Adipose tissue (tissue), 3 donors: ENCODE measurements around the gene HS3ST2. TPM values are rescaled to one million over a fixed set of nuclear protein-coding genes. Genes with fewer than 3 reads are reported as not detected.
"Not testable (repeated sequence)": the region's sequence is repeated elsewhere in the genome, so short reads cannot be mapped to it uniquely, and the experiment has no call there.

Experiments
- H3K27ac ChIP-seq: one replicate; pipeline ENCODE4 v1.5.1; 2013; ENCODE audit warnings: low read depth, low read length
- WGBS, 3 donors: extraction: QIAGEN DNeasy Blood & Tissue Kit; methylation state at CpG; one replicate each; pipeline ENCODE4 v1.1.7; 2013; 5-methylcytosine and 5-hydroxymethylcytosine counted together
- polyA plus RNA-seq, 3 donors: library from polyadenylated mRNA; stranded (reverse); fragments of 200-250 nt; gene quantifications; one replicate each; pipeline ENCODE4 v1.2.3, GENCODE V29; 2013
- donor health status: healthy with polysubstance abuse.
- donor health status: Bipolar disorder and iron deficiency.
- donor health status: healthy.

Gene HS3ST2
- polyA plus RNA-seq, 3 donors: 0.07 to 3.3 (median 1.2) TPM

DNA sequence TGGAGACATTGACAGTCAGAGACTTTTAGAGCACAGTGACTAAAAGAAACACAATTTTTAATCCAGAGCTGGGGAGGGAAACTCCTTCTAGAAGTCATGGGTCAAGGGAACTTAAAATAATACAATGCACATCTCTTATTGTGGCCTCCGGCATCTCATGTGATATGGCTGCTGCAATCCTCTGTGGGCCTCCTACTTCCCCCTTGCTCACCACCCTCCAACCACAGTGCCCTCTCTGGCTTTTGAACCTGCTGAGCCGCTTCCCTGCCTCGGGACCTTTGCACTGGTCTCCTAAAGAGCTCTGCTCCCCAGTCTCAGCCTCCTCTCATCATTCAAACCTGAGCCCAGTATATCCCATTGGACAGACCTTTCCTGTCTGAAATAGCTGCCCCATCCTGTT, 47.6 kb downstream of the HS3ST2 start:
- no peak overlapping the region for H3K27ac ChIP-seq
- 73 to 81% (median 76%) methylated on average over 3 of the region's 3 CpGs for WGBS, 3 donors

DNA sequence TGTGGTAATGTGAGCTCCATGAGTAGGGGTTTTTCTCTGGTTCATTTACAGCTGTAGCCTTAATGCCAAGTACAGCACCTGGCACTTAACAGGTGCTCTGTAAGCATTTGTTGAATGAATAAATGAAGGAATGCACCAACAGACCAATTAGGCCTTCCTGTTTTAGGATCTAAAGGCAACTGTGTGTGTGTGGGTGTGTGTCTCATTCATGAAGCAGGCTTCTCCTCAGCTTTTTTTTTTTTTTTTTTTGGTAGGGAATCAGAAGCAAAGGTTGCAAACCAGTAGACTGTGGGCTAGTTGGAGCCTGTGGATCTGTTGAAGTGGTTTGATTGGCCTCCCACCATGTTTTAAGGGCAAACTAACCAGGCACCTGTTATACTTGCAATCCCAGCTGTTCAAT, 48.1 kb downstream of the HS3ST2 start:
- no peak overlapping the region for H3K27ac ChIP-seq

DNA sequence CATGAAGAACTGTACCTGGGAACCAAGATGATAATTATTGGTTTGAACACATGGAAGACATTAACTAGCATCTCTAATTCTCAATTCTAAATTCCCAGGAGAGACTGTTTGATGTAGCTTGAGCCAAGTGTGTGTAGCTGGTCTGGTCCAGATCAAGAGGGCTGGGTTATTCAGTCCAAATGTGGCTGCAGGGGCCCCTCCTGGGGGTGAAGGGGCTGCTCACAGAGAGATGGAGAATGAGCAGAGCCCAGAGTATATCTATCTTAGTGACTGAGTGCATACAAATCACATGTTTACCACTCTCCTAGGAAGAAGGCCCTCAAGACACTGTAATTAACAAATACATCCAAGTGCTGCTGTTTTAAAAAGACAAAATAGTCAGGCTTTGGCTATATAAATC, 50.4 kb downstream of the HS3ST2 start:
- no peak overlapping the region for H3K27ac ChIP-seq

DNA sequence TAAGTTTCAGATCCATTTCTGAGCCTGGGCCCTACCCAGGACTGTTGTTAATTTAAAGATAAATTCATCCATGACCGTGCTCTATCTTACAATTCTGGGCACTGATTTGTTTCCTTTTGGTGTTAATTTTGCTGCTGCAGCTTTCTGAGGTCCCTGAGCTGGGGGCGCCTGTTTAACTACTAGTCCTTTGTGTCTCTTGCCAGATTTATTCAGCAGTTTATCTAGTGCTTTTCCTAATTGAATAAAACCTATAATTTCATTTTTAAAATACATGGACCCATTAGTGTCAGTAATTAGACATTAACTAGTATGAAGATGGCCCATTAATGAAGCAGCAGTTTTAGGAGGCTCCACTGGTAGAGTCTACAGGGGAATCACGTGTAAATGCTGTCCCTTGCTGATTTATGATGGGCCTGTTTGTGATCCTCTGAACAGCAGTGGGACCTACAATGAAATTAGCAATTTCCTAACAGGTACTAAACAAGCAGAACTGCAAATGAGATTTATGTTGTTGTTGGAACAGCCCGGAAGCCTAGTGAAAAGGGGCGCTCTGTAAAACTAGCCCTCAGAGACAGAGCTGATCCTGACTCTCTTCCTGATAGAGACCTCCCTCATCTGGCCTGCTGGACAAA, 54.7 kb downstream of the HS3ST2 start:
- no peak overlapping the region for H3K27ac ChIP-seq
- 63 to 72% (median 70%) methylated on average over 5 of the region's 5 CpGs for WGBS, 3 donors

DNA sequence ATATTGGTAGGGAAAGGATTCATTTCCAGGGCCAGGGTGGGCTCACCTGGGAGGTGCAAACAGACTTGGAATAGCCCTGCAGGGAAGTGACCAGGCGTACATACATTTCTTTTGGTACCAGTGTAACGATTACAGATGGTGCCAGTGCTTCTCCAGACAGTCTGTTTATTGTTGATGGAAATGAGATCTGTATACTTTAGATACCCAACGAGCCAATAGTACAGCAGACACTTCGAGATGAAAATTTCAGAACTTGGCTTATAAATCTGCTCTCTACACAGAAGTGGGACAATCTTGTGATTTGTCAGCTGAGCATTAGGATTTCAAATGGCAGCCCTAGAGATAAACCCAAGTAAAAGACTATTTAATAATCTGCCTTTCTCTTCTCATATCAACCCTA, 57.9 kb downstream of the HS3ST2 start:
- H3K27ac ChIP-seq: no peak overlapping the region
- WGBS, 3 donors: 69 to 79% (median 72%) methylated on average over 4 of the region's 4 CpGs

DNA sequence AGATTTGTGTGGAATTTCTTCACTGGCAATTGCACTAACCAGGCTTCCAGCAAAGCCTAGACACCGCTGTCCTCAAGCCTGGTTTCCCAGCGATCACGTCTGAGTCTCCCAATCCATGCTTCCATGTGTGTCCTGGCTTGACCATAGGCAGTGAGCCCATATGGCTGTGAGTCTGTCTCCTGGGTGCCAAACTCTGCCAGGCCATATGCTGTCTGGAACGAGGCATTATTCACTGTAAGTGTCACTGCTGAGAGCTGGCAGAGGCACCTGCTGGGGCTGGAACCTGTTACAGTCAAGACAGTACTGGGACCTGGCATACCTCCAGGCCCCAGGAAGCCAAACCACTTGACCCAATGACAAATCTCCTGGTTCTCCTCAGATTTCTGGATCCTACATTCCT, 60.4 kb downstream of the HS3ST2 start:
- 78 to 86% (median 83%) methylated on average over 4 of the region's 4 CpGs for WGBS, 3 donors

DNA sequence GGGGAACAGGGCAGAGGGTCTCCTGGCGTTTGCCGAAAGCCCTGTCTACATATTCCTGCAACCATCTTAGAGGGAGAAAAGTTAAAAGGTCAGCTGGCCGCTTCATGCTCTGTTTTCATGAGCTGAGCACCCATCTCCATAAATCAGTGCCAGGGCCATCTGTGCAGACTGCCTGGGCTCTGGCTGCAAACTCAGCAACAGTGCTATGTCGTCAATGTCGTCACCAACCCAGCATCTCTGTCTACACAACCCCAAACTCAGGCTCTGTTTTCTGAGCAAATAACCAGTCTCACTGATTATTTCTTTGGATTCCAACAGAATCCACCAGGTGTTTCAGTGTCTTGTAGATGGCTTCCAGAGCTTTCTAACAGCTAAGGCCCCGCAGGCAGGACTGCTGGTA, 65.0 kb downstream of the HS3ST2 start:
- WGBS, 3 donors: 45 to 70% (median 67%) methylated on average over 6 of the region's 6 CpGs
- no peak overlapping the region for H3K27ac ChIP-seq

More for the DNA sequence above, 60.4 kb downstream of the HS3ST2 start:
- no peak overlapping the region for H3K27ac ChIP-seq

DNA sequence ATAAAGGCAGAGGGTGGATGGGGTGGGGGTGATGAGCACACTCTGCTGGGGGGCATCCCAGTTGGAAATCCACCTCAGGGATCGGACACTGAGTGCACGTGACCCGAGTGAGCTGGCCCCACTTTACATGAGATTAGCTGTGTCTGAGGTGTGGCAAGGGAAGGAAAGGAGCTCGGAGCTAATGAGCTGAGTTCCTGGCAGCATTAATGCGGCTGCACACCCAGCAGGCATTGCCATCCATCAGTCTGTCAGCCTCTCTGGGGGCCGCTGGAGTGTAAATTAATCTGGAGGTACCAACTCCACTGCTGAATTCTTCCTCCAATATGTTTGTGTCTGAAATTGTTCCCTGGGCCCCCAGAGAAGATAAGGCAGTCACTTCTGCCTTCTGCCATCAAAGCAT, 65.5 kb downstream of the HS3ST2 start:
- 33 to 50% (median 39%) methylated on average over 6 of the region's 6 CpGs for WGBS, 3 donors
- no peak overlapping the region for H3K27ac ChIP-seq

DNA sequence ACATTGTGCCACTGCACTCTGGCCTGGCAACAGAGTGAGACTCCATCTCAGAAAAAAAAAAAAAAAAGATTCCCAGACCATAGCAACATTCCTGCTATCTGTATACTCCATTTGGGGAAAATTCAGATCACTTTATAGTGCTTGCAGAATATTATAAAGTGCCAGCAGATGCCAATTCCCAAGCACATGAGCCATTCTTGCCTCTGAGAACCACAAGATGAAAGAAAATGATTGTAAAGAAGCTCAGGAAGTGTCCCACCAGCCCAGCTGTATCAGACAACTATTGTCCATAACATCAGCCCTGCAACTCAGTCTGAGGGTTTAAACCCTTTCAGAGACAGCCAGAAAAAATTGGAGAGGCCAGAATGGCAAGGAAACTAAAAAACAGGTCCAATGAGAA, 69.0 kb downstream of the HS3ST2 start:
- H3K27ac ChIP-seq: no peak overlapping the region

DNA sequence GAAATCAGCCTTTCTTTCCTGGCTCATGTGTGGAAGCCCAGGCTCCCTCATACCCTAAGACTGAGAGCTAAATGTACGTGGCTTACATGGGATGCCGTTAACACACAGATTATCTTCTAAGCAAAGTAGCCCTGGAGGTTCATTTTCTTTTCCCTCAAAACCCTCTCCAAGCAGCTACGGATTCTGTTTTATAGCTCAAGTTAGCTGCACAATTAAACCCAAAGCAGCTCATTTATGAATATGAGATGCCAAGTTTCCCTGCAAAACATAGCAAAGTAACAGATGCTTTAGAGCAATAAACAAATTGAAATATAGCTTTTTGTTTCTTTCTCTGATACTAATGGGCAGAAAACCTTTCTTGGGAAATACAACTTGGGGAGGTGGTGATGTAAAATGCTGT, 72.0 kb downstream of the HS3ST2 start:
- H3K27ac ChIP-seq: no peak overlapping the region
- 77 to 88% (median 81%) methylated on average over 3 of the region's 3 CpGs for WGBS, 3 donors

DNA sequence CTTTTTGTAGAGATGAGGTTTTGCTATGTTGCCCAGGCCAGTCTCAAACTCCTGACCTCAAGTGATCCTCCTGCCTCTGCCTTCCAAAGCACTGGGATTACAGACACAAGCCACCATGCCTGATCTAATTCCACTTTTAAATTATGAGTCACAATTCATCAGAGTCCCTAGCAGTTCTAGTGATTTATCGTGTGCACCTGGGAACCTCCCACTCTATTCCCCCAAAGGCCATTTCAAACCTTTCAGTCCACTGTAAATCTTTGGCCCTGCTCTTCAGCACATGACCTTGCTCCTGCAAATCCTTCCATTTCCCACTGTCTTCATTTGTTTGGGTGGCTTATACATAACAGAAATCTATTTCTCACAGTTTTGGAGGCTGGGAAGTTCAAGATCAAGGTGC, 73.0 kb downstream of the HS3ST2 start:
- 70 to 90% (median 73%) methylated on average over 1 of the region's 1 CpG for WGBS, 3 donors
- H3K27ac ChIP-seq: no peak overlapping the region

DNA sequence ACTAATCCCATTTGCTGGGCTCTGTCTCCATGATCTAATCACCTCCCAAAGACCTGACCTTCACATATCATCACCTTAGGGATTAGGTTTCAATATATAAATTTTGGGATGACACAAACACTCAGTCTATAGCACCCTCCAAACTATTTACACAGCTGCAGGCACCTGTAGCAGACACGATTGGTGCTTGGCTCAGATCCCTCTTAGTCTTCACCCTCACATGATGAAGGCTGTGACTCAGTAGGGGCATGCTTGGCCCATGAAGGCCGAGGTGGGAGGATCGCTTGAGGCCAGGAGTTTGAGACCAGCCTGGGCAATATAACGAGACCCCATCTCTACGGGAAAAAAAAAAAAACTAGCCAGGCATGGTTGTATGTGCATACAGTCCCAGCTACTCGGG, 73.5 kb downstream of the HS3ST2 start:
- WGBS, 3 donors: 68 to 79% (median 79%) methylated on average over 6 of the region's 6 CpGs
- no peak overlapping the region for H3K27ac ChIP-seq

DNA sequence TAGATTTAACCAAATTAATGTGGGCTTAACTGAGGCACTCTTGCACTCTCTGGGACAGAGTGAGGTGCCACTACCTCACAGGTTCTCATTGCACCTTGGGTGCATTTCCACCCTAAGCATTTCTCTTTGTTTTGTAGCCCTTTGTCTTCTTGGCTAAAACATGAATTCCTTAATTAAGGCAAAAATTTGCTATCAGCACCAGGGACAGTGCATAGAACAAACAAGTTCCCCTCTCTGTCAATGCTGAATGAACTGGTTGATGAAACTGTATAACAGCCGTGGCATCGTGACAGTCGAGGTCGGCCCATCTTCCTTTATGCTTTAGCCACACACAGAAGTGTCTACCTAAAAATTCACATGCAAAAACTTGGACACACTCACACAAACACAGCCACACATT, 74.8 kb downstream of the HS3ST2 start:
- 21 to 45% (median 33%) methylated on average over 4 of the region's 4 CpGs for whole genome bisulfite sequencing, 3 donors
- no peak overlapping the region for H3K27ac ChIP-seq

DNA sequence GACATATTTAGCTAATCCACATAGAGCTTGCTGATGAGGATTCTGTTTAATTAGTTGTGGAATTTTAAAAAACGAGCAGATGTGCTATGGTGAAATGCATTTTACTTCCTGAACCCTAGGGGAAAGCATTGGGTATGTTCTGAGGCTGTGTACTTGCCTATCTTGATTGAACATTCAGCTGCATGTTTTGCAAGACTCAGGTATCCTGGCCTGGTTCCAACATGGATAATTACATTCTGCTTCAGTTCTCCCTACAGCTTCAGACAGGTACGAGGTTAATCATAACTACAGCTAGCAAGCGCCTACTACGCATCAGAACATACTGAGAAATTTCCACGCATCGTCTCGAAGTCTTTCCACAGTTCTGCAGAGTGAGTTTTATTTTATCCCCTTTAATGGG, 77.0 kb downstream of the HS3ST2 start:
- WGBS, 3 donors: 77 to 82% (median 82%) methylated on average over 7 of the region's 7 CpGs
- H3K27ac ChIP-seq: no peak overlapping the region

DNA sequence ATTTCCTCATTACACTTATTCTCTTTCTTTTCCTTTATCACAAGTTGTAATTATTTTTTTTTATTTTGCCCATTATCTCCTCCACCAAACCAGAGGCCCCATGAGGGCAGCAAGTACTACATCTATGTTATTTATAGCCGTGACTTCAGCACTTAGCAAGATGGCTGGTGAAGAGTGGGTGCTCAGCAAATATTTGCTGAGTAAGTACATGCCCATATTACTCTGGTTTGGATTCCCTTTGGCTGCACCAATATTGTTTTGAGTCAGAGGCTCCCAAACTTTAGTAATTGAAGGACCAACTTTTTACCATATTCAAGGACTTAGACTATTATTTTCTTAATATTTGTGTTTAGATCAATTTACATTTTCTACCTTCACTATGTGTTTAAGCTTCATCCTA, 83.2 kb downstream of the HS3ST2 start:
- WGBS, 3 donors: 42 to 77% (median 74%) methylated on average over 1 of the region's 1 CpG
- H3K27ac ChIP-seq: no peak overlapping the region

DNA sequence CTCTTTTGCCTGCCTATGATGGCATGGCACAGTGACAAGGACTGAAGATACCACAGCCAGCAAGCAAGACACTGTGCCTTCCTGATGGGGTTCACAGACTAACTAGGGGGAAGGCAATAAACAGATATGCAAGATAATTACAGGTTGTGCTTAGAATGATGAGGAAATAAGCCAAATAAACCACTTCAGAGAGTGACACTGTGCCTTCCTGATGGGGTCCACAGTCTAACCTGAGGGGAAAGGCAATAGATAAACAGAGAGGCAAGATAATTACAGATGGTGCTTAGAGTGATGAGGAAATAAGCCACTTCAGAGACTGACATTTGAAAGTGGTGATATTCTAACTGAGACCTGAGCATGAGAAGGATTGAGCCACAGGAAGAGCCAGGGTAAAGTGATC, 84.2 kb downstream of the HS3ST2 start:
- no peak overlapping the region for H3K27ac ChIP-seq

DNA sequence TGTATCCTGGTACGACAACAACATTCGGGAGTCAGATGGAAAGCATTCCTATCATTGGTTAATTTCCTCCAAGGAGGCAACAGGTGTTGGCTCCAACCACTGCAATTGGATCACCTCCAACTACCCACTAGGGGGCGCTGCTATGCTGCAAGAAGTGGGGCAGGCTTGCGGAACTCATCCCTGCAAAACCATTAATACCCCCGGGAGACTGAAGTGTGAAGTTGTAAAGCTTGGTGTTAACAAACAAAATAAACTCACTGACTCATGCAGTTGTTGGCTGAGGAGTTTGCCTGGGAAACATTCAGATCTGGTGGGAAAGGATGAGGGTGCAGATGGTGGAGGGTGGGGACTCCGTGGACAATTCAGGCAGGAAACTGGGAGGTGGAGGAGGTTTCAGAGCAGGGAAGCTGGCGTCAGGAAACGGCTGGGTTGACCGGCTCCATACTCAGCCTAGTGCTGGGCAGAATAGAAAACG, 84.9 kb downstream of the HS3ST2 start:
- H3K27ac ChIP-seq: no peak overlapping the region
- 0 to 1% (median 1%) methylated on average over 10 of the region's 10 CpGs for whole genome bisulfite sequencing, 3 donors

DNA sequence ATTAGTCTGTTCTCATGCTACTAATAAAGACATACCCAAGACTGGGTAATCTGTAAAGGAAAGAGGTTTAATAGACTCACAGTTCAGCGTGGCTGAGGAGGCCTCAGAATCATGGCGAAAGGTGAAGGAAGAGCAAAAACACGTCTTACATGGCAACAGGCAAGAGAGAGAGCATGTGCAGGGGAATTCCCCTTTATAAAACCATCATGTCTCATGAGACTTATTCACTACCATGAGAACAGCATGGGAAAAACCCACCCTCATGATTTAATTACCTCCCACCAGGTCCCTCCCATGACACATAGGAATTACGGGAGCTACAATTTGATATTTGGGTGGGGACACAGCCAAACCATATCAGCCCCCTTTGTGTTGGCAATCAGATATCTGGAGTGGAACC, 85.6 kb downstream of the HS3ST2 start:
- H3K27ac ChIP-seq: not testable (repeated sequence)
- WGBS, 3 donors: 62 to 70% (median 69%) methylated on average over 4 of the region's 4 CpGs

DNA sequence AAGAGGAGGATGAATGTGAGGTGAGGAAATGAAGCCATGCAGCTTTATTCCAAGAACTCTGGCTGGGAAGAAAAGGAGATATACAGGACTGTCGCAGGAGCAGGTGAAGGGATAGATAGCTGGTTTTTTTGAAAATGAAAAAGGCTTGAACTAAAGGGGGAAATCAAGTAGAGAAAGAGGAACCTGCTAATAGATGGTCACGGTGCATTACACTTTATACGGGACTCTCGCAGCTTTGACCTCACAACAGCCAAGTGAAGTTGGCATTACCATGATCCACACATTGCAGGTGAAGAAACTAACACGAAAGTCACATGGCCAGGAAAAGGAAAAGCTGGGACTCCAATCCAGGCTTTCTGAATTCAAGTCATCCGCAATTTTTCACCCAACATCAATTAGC, 86.9 kb downstream of the HS3ST2 start:
- no peak overlapping the region for H3K27ac ChIP-seq
- 72 to 80% (median 75%) methylated on average over 6 of the region's 6 CpGs for WGBS, 3 donors

DNA sequence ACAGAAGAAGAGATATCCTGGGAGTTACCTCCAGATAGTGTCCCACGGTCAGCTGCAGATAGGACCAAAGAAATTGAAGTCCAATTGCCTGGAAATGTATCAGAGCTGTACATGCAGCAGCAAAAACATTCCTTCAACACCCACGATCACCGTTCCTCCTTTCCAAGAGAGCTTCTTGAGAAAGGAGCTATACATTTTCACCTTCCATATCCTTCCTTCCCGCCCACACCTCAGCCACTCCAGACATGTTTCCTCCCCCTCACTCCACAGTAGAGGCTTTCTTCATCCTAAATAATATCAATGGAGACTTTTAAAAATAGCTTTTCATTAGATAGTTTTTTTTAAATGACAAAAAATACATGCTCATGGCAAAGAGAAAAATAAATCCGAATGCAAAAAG, 87.6 kb downstream of the HS3ST2 start:
- H3K27ac ChIP-seq: no peak overlapping the region
- WGBS, 3 donors: 59 to 75% (median 73%) methylated on average over 5 of the region's 5 CpGs

DNA sequence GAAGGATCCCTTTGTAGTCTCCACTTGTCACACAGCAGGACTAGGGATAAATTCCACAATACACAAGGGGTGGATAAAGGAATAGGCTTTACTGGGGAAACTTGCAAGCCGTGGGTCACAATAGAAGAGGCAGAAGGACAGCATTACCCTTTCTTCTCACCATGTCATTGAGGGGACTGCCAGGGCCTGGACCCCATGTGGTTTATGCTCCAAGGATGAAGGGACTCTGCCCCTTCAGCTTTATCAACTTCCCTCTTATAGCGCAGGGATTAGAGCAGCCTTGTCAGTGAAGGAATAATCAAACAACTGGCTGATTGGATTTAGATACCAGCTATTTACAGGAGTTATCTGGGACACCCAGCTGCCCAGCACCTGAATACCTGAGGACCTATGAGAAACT, 89.8 kb downstream of the HS3ST2 start:
- WGBS, 3 donors: 23 to 69% (median 55%) methylated on average over 2 of the region's 2 CpGs
- H3K27ac ChIP-seq: no peak overlapping the region
